ENCODE measurements around the gene SH3TC2.

- TF ChIP-seq CTCF (IDR thresholded peaks at IDR 0.05) (no peak), POLR2A (IDR thresholded peaks at IDR 0.05) (no peak)
Observed at GRCh38 chr5:149083846-149084245, 21.0 kb upstream of the SH3TC2 start.
